Measurements from ENCODE around the gene BEAN1. TPM values are rescaled to one million over a fixed set of nuclear protein-coding genes. Genes with fewer than 3 reads are reported as not detected.

Gene BEAN1
- total RNA-seq, 1 experiment from 2014 or later, result 0.24 TPM

GRCh38 chr16:66391726-66392670, 35.1 kb upstream of the BEAN1 start:
- no peak overlapping the region for H3K27ac ChIP-seq (ENCODE audit: insufficient read length, low read depth, low read length)

More at GRCh38 chr16:66391726-66392670, 35.1 kb upstream of the BEAN1 start:
- Mint-ChIP-seq H3K27me3 (ENCODE audit: low read depth) (peaks cover 4% of the 10 kb centered on the region), H3K4me3 (no peak overlapping the region), H3K4me1 (no peaks in the 10 kb centered on the region), H3K36me3 (ENCODE audit: insufficient read depth in 1 of 3, low read depth in 3 of 3) (no peaks in the 10 kb centered on the region; a peak in 1 of 7 replicates), H3K9me3 (no peaks in the 10 kb centered on the region), H3K27ac (no peak overlapping the region; a peak in 1 of 7 replicates)
- no peak overlapping the region for H3K18ac ChIP-seq (ENCODE audit: insufficient read length, low read depth, low read length)
- H3K4ac ChIP-seq (ENCODE audit: low read depth, low read length), result no peak overlapping the region
- no peaks in the 10 kb centered on the region for H4K20me1 ChIP-seq (ENCODE audit: control insufficient read depth, insufficient read depth, insufficient read length)
- peak; percentile 20 for DNase-seq
- no peaks in the 10 kb centered on the region for H3K4me1 ChIP-seq (ENCODE audit: insufficient read depth, low read length)
- no peak overlapping the region for H3K4me2 ChIP-seq (ENCODE audit: insufficient read depth, insufficient read length, low read length)
- no peaks in the 10 kb centered on the region for H3K79me2 ChIP-seq (ENCODE audit: insufficient read depth, low read length)
- no peak overlapping the region for H2BK20ac ChIP-seq (ENCODE audit: low read depth, low read length, poor library complexity, severe bottlenecking)
- WGBS (ENCODE audit: extremely low coverage, insufficient read length, low lambda C conversion rate), result no CpG with 5 or more reads among the region's 18 CpGs
- no peak overlapping the region for H3K23ac ChIP-seq (ENCODE audit: insufficient read length, low read depth, low read length)
- no peak overlapping the region for H2BK5ac ChIP-seq (ENCODE audit: insufficient read length, low read length)
- no peak overlapping the region for H3K9ac ChIP-seq (ENCODE audit: extremely low read depth, insufficient read length, low read length)
- no peaks in the 10 kb centered on the region for H3K9me3 ChIP-seq (ENCODE audit: control insufficient read depth, low read depth, low read length)
- no peak overlapping the region for H2AK5ac ChIP-seq (ENCODE audit: insufficient read length, low read length)
- no peak overlapping the region for H3K56ac ChIP-seq (ENCODE audit: insufficient read length, low read depth, low read length)
- H4K91ac ChIP-seq (ENCODE audit: insufficient read length, low read depth, low read length), result no peak overlapping the region
- H3K14ac ChIP-seq (ENCODE audit: insufficient read depth, low read length), result no peak overlapping the region
- H3K23me2 ChIP-seq (ENCODE audit: insufficient read length, low read depth, low read length, poor library complexity, severe bottlenecking), result no peaks in the 10 kb centered on the region
- H2BK120ac ChIP-seq (ENCODE audit: low read depth, low read length, poor library complexity, severe bottlenecking), result no peak overlapping the region
- H3K27me3 ChIP-seq (ENCODE audit: insufficient read depth, low read length), result no peaks in the 10 kb centered on the region
- no peak overlapping the region for H4K5ac ChIP-seq (ENCODE audit: insufficient read length, low read depth, low read length)
- H2AFZ ChIP-seq (ENCODE audit: low read length), result no peak overlapping the region
- H2BK15ac ChIP-seq (ENCODE audit: low read depth, low read length), result no peak overlapping the region
- TF ChIP-seq CTCF (conservative IDR thresholded peaks at IDR 0.05), result no peak
- H4K8ac ChIP-seq (replicated peaks; ENCODE audit: insufficient read length, low read depth, low read length), result no peak overlapping the region
- H3T11ph ChIP-seq (ENCODE audit: low read length), result no peak overlapping the region
- H2BK12ac ChIP-seq (ENCODE audit: insufficient read length, low read depth, low read length), result no peak overlapping the region
- no peaks in the 10 kb centered on the region for H3K79me1 ChIP-seq (ENCODE audit: insufficient read depth, low read depth, low read length, poor library complexity, severe bottlenecking)
